ENCODE results near the gene IFNA5. TPM values are rescaled to one million over a fixed set of nuclear protein-coding genes. Genes with fewer than 3 reads are reported as not detected.
A peak's percentile ranks its signal among the peaks of the same experiment; 100 is the strongest.

The IFNA5 gene
- total RNA-seq, 2 donors from 2014 or later, result not detected

GRCh38 chr9:21266733-21267484, 38.2 kb downstream of the IFNA5 start:
- DNase-seq (ENCODE audit: low spot score), result peak; percentile 20
- Histone ChIP-seq H3K4me1 (replicated peaks) (no peaks in the 10 kb centered on the region), H3K27me3 (replicated peaks; ENCODE audit: insufficient read depth) (no peaks in the 10 kb centered on the region), H3K4me3 (no peak overlapping the region), H3K27ac (no peak overlapping the region), H3K36me3 (no peaks in the 10 kb centered on the region), H3K9me3 (no peaks in the 10 kb centered on the region)
- 58% methylated on average over 3 of the region's 3 CpGs for WGBS
- TF ChIP-seq POLR2A (IDR thresholded peaks at IDR 0.05) (no peak), CTCF (IDR thresholded peaks at IDR 0.05) (no peak), POLR2AphosphoS5 (IDR thresholded peaks at IDR 0.05) (no peak)
- intact Hi-C loops (cut with DNase I), result no loop called here

- peak; percentile 26 for DNase-seq (ENCODE audit: low spot score)
- WGBS, result 19% methylated on average over 1 of the region's 1 CpG
These were observed 39.5 kb downstream of the IFNA5 start for GRCh38 chr9:21265421-21266189.

GRCh38 chr9:21255538-21256212, 49.4 kb downstream of the IFNA5 start:
- 88% methylated on average over 5 of the region's 5 CpGs for WGBS
- Histone ChIP-seq H3K4me1 (replicated peaks) (no peaks in the 10 kb centered on the region), H3K36me3 (no peaks in the 10 kb centered on the region), H3K4me3 (no peak overlapping the region), H3K27ac (no peak overlapping the region), H3K27me3 (replicated peaks; ENCODE audit: insufficient read depth) (no peaks in the 10 kb centered on the region), H3K9me3 (no peaks in the 10 kb centered on the region)
- TF ChIP-seq POLR2A (IDR thresholded peaks at IDR 0.05) (no peak), CTCF (IDR thresholded peaks at IDR 0.05) (no peak), POLR2AphosphoS5 (IDR thresholded peaks at IDR 0.05) (no peak)
- intact Hi-C loops (cut with DNase I), result no loop called here
- no peak for DNase-seq (ENCODE audit: low spot score)

More at GRCh38 chr9:21265421-21266189, 39.5 kb downstream of the IFNA5 start:
- TF ChIP-seq CTCF (IDR thresholded peaks at IDR 0.05) (no peak), POLR2AphosphoS5 (IDR thresholded peaks at IDR 0.05) (no peak), POLR2A (IDR thresholded peaks at IDR 0.05) (no peak)
- Histone ChIP-seq H3K4me1 (replicated peaks) (no peaks in the 10 kb centered on the region), H3K4me3 (no peak overlapping the region), H3K36me3 (no peaks in the 10 kb centered on the region), H3K27ac (no peak overlapping the region), H3K27me3 (replicated peaks; ENCODE audit: insufficient read depth) (no peaks in the 10 kb centered on the region), H3K9me3 (no peaks in the 10 kb centered on the region)
- intact Hi-C loops (cut with DNase I), result no loop called here

Other genes with a start within 250 kb of the IFNA5 start
- not detected for gene IFNB1, start 227.4 kb downstream of the IFNA5 start, total RNA-seq
- gene IFNW1, start 163.5 kb downstream of the IFNA5 start, total RNA-seq, result not detected
- gene IFNA21, start 138.7 kb downstream of the IFNA5 start, total RNA-seq, result not detected
- gene IFNA4, start 117.7 kb downstream of the IFNA5 start, total RNA-seq, result not detected
- not detected for gene IFNA7, start 103.1 kb downstream of the IFNA5 start, total RNA-seq
- not detected for gene IFNA10, start 98.2 kb downstream of the IFNA5 start, total RNA-seq
- not detected for gene IFNA16, start 88.0 kb downstream of the IFNA5 start, total RNA-seq
- not detected for gene IFNA17, start 77.1 kb downstream of the IFNA5 start, total RNA-seq
- gene IFNA14, start 65.3 kb downstream of the IFNA5 start, total RNA-seq, result not detected
- gene KLHL9, start 30.1 kb upstream of the IFNA5 start, total RNA-seq, result 10 to 100 TPM; 21.4 to 31.4 TPM
- gene IFNA6, start 45.6 kb upstream of the IFNA5 start, total RNA-seq, result under 1 TPM in 1 of 2 donors, not detected in 1; 0.34 TPM
- not detected for gene IFNA13, start 62.7 kb upstream of the IFNA5 start, total RNA-seq
- gene IFNA2, start 80.1 kb upstream of the IFNA5 start, total RNA-seq, result not detected
- gene IFNA8, start 103.8 kb upstream of the IFNA5 start, total RNA-seq, result not detected
- gene IFNA1, start 135.1 kb upstream of the IFNA5 start, total RNA-seq, result not detected
- gene IFNE, start 177.0 kb upstream of the IFNA5 start, total RNA-seq, result not detected

Measured in prostate gland (tissue), 2 donors.